Retina (tissue), 1 donor: ENCODE measurements around the gene PRRX1.

Experiments used
- DNase-seq: peaks from one replicate; pipeline ENCODE4 v3.0.0-alpha.2; 2016

PRRX1 gene

DNA sequence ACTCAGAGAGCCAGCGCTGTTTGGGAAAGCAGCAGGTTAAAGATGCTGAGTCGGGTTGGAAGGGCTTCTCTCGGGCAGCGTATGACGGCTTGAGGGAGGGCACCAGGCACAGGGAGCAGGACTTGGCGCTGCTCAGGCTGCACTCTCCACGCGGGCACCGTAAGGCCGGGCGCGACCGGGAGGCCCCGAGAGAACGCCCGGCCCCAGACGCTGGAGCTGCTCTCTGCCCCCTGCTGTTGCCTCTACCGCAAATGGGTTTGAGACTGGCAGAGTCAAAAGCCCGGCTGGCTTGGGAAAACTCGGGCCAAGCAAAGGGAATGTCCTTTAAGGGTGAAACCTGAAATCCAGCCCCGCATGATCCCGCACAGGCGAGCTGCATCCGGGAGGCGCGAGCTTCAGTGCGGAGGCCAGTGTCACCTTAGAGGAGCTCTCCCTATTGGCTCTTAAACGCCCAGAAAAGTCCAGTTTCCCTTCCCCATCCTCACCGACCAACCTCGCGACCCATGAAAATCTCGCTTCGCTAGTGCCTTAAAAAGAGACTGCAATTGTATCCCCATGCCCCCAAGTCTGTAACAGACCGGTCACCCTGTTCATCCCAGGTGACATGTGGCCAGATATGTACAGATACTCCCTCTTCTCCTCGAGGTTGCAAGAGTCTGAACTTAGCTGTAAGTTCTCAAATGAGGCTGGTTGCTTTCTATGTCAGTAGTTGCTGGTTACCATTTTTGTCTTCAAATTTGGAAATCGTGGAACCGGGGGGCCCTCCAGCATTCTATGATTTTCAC is 1.1 kb downstream of the PRRX1 start:
- DNase-seq: no peak

DNA sequence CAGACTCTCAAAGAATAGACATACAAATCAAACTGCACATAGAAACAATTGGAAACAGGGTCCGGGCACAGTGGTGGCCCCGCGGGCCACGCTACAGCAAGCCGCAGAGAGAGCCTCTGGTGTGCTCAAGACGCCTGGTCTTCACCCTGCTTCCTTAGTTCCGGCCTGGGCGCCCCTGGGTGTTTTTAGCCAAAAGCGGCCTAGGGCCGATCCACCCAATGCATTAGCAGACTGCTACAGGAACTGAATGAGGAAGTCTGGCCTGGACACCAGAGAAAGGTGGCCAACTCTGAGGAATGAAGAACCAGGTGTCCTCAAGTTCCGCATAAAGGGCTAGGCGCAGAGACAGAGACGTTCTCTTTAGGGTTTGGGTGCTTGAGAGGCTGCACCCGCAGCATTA is 1.7 kb downstream of the PRRX1 start:
- DNase-seq: peak; percentile 49

DNA sequence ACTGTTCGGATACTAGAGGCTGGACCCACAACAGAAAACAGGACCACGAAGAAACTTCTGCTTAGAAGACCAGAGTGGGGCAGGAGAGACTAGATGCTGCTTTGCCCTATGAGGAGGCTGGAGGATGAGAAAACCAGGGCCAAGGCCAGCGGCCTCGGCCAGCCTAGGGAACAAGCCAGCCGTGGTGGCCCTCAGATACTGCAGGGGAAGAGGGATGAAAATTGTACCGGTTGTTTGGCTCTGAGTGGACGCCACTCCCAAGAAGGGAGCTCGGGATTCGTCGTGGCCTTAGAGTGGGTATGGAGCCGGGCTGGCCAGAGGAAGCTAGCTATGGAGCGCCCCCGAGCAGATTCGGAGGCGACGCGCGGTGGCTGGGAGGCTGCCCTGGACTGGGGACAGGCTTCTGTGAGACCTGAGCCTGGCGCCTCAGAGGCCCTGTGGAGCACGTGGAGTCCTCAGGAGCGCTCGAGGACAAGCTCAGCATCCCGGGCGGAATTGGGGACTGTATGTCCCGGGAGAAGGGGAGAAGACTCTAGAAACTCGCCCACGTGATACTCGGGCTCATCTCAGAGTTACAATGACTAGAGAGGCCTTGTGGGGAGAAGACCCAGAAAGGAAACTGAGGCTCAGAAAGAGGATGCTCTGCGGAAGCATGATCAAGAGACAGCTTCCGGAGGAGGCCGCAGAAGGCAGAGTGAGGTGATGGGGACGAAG is 2.8 kb downstream of the PRRX1 start:
- peak; percentile 63 for DNase-seq

DNA sequence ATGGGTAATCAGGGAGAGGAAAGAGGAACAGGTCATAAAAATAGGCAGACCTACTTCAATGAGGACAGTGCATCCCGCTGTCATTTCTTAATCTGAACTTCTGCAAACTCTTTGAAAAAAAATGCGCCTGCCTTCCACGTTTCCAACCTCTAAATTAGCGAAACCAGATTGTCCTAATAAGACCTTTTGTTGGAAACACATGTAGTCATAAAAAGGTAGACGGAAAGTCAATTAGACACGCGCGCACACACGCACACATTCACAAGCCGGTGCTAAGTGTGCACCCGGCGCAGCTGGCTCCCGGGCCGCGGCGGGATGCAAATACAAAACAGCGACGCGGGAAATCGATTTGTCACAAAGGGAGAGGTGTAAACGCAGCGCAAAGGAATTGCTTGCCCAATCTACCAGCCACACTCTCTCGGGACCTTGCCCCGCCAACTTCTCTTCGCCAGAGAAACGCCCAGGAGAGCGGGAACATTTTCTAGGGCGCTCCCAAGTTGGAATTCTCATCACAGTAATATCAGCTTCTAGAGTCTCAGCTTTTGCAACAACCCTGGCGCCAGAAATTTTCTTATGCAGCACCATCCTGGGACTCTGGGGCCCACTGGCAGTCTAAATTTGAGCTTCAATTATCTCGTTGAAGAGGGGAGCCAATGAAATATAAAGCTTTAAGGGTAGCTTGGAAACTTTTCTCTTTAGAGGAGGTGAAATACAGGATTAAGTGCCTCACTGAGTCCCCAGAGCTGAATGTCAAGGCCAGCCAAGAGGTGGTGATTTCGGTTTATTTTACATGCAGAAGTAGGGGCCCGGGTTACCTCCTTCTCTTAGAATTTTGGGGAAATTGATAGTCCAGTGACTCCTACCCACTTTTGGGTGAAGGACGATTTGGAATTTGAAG is 4.5 kb downstream of the PRRX1 start:
- DNase-seq: peak; percentile 77

DNA sequence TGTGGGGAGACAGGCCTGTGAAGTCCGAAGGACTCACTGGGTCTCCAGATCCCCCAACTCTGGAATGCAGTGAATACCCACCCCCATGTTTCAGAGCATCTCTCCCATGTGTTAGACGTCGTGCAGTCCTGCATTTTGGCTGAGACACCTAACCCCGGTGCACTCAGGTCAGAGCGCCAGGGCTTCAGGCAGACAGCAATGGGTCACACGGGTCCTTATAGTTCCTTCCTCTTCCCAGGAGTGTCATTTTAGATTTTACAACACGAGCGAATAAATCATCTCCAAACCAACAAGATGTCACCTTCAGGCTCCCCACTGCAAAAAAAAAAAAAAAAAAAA is 5.1 kb downstream of the PRRX1 start:
- DNase-seq: peak; percentile 37

DNA sequence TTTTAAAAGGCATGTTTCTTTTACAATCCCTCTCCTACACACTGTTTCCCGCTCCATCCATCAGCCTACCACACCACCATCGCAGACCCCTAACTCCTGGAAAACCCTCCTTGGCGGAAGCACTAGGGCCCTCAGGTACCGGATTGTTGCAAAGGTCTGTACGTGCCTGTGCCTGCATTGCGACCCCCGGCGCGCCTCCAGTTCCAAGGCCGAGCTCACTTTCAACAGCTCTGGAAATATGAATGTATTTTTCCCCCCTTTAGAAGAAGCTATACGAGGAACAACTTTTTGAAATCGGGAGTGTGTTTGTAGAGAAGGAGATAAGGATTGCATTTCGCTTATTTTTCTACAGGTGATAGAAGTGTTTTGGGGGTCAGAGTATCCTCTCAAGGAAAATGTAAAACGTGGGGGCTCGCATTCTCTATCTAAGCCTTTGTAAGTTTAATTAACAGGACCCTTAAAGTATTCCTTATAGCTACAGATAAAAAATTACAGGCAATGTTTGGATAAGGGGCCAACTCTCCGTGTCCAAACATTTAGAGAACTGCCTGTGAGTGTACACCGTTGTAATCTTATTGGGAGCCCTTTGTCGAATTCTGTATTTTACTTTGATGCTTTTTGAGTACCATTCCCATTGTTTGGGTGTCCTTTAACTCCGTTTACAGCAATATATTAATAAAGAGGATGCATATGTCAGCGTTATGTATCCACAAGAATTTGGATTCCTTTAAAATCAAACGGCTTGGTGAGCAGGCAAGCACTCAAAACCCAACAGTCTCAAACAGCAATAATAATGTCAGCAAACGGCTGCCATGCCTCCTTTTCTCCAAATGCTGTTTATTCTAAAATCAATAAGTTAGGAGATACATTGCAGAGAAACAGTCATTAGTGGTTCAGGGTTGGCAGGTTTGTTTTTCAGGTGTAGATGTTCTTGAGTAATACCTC is 5.9 kb downstream of the PRRX1 start:
- DNase-seq: peak; percentile 45

DNA sequence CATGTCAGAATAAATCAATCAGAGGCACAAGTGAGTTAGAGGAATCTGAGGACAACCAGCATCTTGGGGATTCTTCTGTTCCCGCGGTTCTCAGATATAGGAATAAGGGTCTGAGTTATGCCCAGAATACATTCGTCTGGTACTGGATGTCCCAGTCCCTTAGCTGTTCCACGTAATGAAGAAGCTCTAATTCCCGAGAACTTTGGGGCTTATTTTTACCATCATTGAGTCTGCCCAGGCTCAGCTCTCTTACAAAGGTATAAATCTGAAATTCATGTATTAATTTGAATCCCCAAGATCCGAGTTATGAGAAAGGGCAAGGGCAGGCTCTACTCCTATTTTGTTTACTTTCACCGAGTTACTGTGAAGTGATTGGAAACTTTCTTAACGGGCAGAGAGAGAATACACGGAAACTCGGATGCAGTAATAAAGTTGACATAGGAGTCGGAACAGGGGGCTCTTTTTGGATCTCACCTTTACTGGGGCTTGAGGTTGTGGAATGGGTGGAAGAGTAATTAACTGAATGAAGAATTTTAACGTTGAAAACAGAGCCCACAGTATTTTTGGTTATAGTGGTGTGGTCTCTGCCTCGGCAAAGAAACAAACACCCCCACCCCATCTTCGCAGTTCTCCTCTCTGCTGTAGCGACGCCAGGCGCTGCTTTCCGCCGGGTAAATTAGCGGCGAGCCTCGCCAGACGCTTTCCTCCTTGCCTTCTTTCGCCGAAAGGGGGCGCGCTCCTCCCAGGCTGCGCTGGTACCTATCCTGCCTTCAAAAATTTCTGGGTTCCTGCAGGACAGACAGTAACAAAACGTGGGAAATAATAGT is 7.1 kb downstream of the PRRX1 start:
- peak; percentile 84 for DNase-seq

DNA sequence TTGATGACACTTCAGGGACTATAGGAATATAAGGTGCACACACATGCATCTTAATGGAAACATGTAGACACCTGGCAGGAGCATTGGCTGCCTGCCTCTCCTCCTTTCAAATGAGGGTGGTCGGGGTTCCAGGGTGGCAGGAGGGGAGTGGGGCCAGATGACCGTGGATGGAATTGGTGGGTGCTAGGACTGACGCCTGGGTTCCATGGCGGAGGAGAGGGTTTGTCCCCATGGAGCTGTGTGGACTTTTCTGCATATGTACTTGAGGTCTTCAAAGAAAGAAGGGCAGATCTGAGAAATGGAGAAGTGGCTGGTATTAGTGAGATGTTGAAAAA is 7.7 kb downstream of the PRRX1 start:
- DNase-seq: no peak

DNA sequence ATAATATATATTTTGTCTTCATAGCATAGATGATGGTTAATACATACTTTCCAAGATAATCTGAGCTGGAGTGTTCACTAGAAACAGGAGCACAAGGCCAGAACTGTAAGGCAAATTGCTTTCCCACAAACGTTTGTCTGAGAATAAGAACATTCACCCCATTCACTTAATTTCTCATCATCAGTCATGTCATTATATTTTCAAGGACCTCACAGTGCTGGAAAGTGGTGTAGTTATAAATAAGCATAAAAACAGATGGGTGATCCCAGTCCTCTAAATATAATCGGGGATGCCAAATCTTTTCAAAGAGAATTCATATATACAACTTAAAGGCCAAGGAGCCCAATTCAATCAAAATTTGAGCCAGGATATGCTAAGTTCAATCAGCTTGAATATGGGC is 8.4 kb downstream of the PRRX1 start:
- no peak for DNase-seq

DNA sequence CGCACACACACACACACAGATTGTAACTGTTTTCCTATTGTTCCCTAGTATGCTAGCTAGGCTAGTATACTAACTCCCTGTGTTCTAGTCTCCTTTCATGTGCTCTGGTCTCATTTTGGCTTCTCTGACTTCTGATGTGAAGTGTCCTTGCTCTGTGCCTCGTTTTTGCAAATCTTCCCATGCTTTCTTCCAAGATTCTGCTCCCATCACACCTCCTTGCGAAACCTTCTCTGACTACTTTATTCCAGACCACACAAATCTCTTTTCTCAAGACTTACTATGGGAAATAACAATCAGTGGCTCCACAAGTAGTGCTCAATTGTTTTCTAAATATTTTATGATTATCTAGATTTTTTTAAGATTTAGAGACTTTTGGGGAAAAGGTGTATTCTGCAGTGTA is 10.3 kb downstream of the PRRX1 start:
- no peak for DNase-seq

DNA sequence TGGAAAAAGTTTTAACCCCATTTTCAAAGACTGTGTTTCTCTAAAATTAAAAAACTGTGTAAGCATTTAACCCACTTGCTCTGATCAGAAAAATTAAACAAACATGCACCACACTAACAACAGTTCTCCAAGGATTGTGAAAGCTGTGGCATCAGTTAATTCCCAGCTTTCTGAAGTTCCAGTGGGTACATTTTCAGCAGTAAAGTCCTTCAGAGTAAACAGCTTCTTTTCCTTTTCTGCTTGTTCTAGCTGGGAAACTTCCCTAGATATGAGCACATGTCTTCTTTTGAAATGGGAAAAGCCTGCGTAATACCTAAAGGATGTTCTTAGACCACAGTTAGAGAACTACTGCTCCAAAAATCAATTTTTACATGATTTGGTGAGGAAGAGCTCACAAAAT is 11.1 kb downstream of the PRRX1 start:
- DNase-seq: no peak

DNA sequence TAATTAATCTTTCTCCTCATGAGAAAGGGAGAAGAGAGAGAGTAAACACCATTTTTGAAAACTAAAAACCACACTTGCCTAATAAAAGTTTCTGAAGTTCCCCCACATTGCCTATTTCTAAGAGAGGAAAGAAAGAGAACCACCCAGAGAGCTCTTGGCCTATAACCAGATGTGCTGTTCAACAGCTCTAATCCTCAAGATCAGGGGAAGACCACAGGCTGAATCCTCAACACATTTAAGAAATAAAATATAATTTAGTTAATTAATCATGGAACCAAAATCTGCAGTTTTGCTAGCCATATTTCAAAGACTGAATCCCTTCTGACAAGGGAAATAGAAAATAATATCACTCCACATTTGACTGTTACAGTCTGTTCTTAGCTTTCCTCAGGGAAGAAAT is 11.9 kb downstream of the PRRX1 start:
- DNase-seq: no peak

DNA sequence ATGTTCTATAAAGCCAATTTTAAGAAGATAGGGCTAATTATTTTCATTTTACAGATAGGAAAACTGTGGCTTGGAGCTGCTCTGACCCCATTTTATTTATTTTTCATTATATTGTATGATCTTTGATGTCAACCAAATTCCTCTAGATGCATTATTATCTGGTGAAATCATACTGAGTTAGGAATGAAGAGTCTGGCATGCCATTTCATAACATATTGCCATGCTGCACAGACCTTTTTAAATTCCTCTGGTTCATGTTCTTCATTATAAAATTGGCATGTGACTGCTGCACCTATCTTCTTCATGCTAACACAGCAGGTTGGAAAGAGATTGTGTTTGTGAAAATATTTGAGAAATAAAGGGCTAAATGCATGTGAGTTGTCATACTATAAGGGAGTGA is 12.7 kb downstream of the PRRX1 start:
- DNase-seq: no peak

DNA sequence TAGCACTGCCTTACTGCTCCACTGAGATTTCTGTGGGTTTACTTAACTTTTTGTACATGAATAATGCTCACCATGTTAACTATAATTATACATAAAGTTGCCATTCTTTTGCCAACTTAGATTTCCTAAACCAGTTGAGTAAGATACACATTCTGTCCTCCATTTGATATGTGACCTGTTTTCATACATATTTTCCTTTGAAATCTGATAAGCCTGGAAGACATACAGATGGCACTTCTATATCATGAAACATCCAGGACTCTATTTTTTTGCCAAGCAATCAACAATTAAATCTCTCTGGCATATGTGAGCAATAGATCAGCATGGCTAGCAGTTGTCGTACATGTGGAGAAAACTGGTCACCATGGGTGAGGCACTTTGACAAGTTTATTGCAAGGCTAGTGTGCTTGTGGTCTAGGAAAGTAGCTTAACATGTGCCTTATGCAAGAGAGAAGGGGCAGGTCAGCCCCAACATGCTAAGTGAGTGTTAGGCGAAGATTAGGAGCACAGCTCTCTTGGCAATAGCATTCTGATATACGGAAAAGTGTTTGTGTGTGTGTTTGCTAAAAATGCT is 14.2 kb downstream of the PRRX1 start:
- DNase-seq: no peak

DNA sequence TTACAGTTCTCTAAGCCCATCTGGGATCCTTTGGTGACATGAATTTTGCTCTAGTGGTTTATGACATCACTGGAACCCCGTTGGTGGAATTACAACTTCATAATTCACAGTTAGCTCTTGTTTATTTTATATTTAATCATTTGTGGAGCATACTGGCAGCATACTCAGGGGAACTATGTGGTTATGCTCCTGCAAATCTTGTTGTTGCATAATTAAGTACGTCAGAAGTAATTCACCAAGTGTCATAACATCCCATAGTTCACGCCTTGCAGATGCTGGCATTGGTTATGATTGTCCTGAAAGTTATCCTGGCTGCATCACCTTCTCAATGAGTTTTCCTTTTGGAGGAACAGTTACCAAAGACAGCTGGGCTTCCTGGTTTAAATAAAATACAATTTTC is 16.5 kb downstream of the PRRX1 start:
- no peak for DNase-seq

DNA sequence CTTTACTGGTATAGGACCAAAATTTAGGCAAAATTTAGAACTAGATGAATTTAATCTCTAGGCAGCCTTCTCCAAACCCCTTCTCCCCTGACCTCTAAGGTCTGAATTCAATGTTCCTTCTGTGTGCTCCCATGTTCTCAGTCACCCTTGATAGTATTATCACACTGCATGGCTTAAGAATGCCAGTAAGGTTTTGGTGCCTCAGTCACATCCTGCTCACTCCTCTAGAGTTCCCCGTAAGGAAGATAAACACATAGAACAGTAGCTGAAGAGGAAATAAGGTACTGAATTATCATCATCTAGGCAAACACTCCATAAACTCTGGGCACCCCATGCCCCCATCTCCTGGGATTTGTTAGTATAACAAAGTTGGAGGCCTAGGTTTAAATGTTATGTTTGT is 18.2 kb downstream of the PRRX1 start:
- DNase-seq: no peak

DNA sequence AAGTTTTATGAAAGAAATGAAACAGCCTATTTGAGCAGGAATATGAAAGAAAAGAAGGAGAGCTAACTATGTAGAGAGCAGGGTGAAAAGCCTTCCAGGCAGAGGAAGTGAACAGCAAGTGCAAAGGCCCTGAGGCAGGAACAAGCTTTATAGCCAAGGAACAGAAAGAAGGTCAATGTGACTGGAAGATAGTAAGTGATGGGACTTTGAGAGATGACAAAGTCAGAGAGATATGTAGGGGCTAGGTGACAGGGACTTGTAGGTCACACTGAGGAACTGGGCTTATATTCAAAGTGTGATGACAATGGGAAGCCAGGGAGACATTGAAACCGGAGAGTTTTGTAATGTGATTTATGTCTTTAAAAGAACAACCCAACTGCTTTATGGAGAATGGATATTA is 18.9 kb downstream of the PRRX1 start:
- DNase-seq: no peak

DNA sequence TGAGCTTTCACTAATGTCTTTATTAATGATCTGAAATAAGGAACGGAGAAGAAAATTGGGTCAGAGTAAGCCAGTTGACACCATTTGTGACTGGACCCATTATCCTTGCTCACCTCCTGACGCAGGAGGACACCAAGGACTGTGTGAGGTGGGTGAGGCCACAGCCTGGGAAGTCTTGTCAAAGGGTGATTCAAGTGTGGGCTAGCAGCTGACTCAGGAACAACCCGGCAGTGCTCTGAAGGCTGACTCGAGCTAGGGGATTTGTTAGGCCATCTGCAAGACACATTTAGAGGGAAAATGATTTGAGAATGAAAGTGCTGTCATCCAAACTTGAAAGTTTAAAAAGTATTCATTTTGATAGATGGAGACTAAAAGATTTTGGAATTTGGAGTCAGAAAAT is 21.2 kb downstream of the PRRX1 start:
- DNase-seq: no peak

DNA sequence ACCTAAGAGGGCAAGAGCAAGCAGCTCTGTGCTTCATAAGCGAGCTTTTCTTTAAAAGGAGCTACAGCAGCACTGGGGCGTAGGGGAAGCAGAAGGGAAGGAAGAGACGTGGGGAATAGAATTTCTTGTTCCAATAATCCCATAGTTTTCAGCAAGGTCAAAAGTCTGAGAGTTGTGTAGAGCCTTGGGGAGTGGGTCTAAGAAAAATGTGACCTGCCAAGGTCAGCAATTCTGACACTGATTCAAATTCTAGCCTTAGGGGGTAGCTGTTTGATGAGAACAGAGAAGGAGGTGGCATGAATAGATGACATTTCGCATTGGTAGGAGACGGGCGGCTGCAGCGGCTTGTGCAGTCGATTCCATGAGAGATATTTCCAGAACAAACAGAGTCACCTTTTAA is 22.4 kb downstream of the PRRX1 start:
- peak; percentile 24 for DNase-seq

DNA sequence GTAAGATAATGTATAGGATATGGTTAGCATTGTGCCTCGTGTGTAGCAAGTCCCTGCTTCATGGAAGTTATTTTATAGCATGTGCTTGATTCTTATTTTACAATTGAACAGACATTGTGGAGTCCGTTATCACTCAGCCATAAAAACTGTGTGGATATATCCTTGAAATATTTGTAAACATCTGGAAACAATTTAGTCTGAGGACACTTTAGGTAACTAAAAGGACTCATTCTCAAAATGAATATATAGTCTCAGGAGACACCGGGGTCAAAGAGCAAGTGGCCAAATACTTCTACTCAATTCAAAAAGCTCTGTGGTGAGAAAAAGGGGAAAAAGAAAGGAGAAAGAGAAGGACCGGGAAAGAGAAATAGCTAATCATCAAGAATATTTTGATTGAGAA is 23.7 kb downstream of the PRRX1 start:
- no peak for DNase-seq

DNA sequence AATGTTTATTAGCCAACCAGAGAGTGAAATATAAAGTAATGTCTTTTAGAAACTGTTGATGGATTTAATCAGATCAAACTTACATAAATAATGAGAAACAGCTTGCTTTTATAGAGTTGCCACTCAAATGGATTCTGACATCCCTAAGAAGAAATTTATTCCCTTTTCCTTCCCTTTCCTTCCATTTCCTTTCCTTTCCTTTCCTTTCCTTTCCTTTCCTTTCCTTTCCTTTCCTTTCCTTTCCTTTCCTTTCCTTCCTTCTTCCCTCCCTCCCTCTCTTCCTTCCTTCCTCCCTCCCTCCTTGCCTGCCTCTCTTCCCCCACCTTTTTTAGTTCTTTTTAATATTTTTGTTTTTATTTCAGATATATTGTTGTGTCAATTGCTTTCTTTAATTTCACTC is 27.3 kb downstream of the PRRX1 start:
- DNase-seq: no peak
